Thoracic aorta (tissue), 2 donors: Measurements from ENCODE around the gene HOXC11. TPM values are rescaled to one million over a fixed set of nuclear protein-coding genes. Genes with fewer than 3 reads are reported as not detected.

Source experiments
- ATAC-seq: fragments of 150-250 bp; one replicate; pipeline ENCODE4 v1.8.0; 2017; ENCODE audit warnings: low read depth; ENCODE audit not compliant: insufficient number of reproducible peaks, low FRiP score
- DNase-seq: peaks from one replicate; pipeline ENCODE4 v3.0.0-alpha.2; 2020; ENCODE audit warnings: low spot score
- H3K27ac ChIP-seq, 2 donors: fragments of 200-600 bp; sonication (generic); 1 replicate in 1 of 2; 2 replicates in 1 of 2; pipeline ENCODE4 v1.5.1; 2016; ENCODE audit warnings: mild to moderate bottlenecking in 2 of 2, moderate library complexity in 2 of 2
- H3K27me3 ChIP-seq: fragments of 200-600 bp; sonication (generic); replicated peaks from 2 replicates; pipeline ENCODE4 v1.6.0; 2016; ENCODE audit warnings: mild to moderate bottlenecking; ENCODE audit not compliant: insufficient read depth
- H3K36me3 ChIP-seq: fragments of 200-600 bp; sonication (generic); one replicate; pipeline ENCODE4 v1.5.1; 2016
- H3K4me1 ChIP-seq, 2 donors: fragments of 200-600 bp; sonication (generic); 1 replicate in 1 of 2; 2 replicates in 1 of 2; pipeline versions ENCODE4 v1.5.1 to v1.6.0; 2016; ENCODE audit warnings: low read depth in 2 of 2, mild to moderate bottlenecking in 1 of 2; ENCODE audit not compliant: control insufficient read depth in 1 of 2
- H3K4me3 ChIP-seq: fragments of 200-600 bp; sonication (generic); 2 replicates; pipeline ENCODE4 v1.5.1; 2016; ENCODE audit warnings: mild to moderate bottlenecking
- H3K9me3 ChIP-seq: fragments of 200-600 bp; sonication (generic); 2 replicates; pipeline ENCODE4 v1.5.1; 2016
- CTCF ChIP-seq: fragments of 200-600 bp; sonication (generic); IDR thresholded peaks from one replicate; pipeline ENCODE4 v1.5.1; 2019; ENCODE audit warnings: antibody characterized with exemption
- total RNA-seq, 2 donors: library from RNA; depleted of rRNA; stranded (reverse); fragments of >200 nt; gene quantifications; one replicate each; pipeline versions ENCODE4 v1.1.0 to v1.2.3, GENCODE V29; 2016

HOXC11 gene
- total RNA-seq, 2 donors from 2014 or later = not detected

GRCh38 chr12:53935383-53936341 lies 37.3 kb upstream of the HOXC11 start:
- peaks cover 0 to 24% of the 10 kb centered on the region in 2 donors for H3K4me1 ChIP-seq
- no peak overlapping the region for H3K4me3 ChIP-seq
- ATAC-seq (no peak), DNase-seq (no peak)
- no peak overlapping the region for H3K27ac ChIP-seq
- no peak for TF ChIP-seq CTCF
- H3K36me3 ChIP-seq = no peaks in the 10 kb centered on the region
- no peaks in the 10 kb centered on the region for H3K9me3 ChIP-seq
- H3K27me3 ChIP-seq = peaks cover 58% of the 10 kb centered on the region

GRCh38 chr12:53937099-53937498 lies 35.8 kb upstream of the HOXC11 start:
- ATAC-seq (no peak), DNase-seq (no peak)
- TF ChIP-seq CTCF = no peak
- peaks cover 57% of the 10 kb centered on the region for H3K27me3 ChIP-seq
- H3K27ac ChIP-seq = no peak overlapping the region
- no peak overlapping the region for H3K4me3 ChIP-seq
- H3K4me1 ChIP-seq = peaks cover 0 to 24% of the 10 kb centered on the region in 2 donors
- H3K9me3 ChIP-seq = no peaks in the 10 kb centered on the region
- no peaks in the 10 kb centered on the region for H3K36me3 ChIP-seq

- H3K27ac ChIP-seq = peak overlapping the region in 1 of 2 donors; percentile 37
- H3K4me1 ChIP-seq = peaks cover 0 to 24% of the 10 kb centered on the region in 2 donors
- H3K27me3 ChIP-seq = peaks cover 56% of the 10 kb centered on the region
- TF ChIP-seq CTCF = no peak
- peak overlapping the region; percentile 37 for H3K4me3 ChIP-seq
- ATAC-seq (no peak), DNase-seq (no peak)
- H3K36me3 ChIP-seq = no peaks in the 10 kb centered on the region
- no peaks in the 10 kb centered on the region for H3K9me3 ChIP-seq
These were observed 35.2 kb upstream of the HOXC11 start for GRCh38 chr12:53937596-53938325.

- ATAC-seq (no peak), DNase-seq (no peak)
- Histone ChIP-seq H3K27me3 (peaks cover 56% of the 10 kb centered on the region), H3K36me3 (no peaks in the 10 kb centered on the region), H3K4me3 (peak within 1 kb of the TSS; percentile 37), H3K4me1 (peaks cover 0 to 24% of the 10 kb centered on the region in 2 donors), H3K9me3 (no peaks in the 10 kb centered on the region), H3K27ac (peak within 1 kb of the TSS in 1 of 2 donors; percentile 37)
- no peak for TF ChIP-seq CTCF
These were observed 34.4 kb upstream of the HOXC11 start, which contains the start of gene HOXC13 for GRCh38 chr12:53938326-53939140. Gene HOXC13, plus strand, starts transcription at chr12:53938831. Its CDS starts 76 bp downstream, at chr12:53938907.
